ENCODE measurements around the gene ADD2. TPM values are rescaled to one million over a fixed set of nuclear protein-coding genes. Genes with fewer than 3 reads are reported as not detected.
"Not testable (repeated sequence)": the region's sequence is repeated elsewhere in the genome, so short reads cannot be mapped to it uniquely, and the experiment has no call there.

The ADD2 gene
- total RNA-seq, 1 donor from 2014 or later = 3.4 TPM

- H3K4me3 ChIP-seq = no peak overlapping the region
- no peak overlapping the region for H3K27ac ChIP-seq
- H3K4me1 ChIP-seq = no peaks in the 10 kb centered on the region
- no peak for DNase-seq (ENCODE audit: extremely low spot score in 2 of 2)
- H3K9me3 ChIP-seq = no peaks in the 10 kb centered on the region
- H3K27me3 ChIP-seq = no peaks in the 10 kb centered on the region
- H3K36me3 ChIP-seq = no peaks in the 10 kb centered on the region
- TF ChIP-seq POLR2A (IDR thresholded peaks at IDR 0.05) = no peak
- no peak for TF ChIP-seq CTCF (IDR thresholded peaks at IDR 0.05)
- TF ChIP-seq POLR2AphosphoS5 (IDR thresholded peaks at IDR 0.05; ENCODE audit: insufficient read depth in 1 of 2, low read depth in 1 of 2) = no peak
- intact Hi-C loops (cut with DNase I) = no loop called here
Measured at GRCh38 chr2:70799706-70800105, 31.7 kb upstream of the ADD2 start.

- intact Hi-C loops (cut with DNase I); H3K36me3 ChIP-seq; H3K27me3 ChIP-seq; H3K9me3 ChIP-seq; H3K27ac ChIP-seq; H3K4me1 ChIP-seq; H3K4me3 ChIP-seq; DNase-seq (ENCODE audit: extremely low spot score in 2 of 2): not testable (repeated sequence)
Measured at GRCh38 chr2:70797996-70798395, 30.0 kb upstream of the ADD2 start.

GRCh38 chr2:70797506-70797905 is 29.5 kb upstream of the ADD2 start:
- H3K9me3 ChIP-seq = no peaks in the 10 kb centered on the region

GRCh38 chr2:70796262-70796661 is 28.3 kb upstream of the ADD2 start:
- no peaks in the 10 kb centered on the region for H3K4me1 ChIP-seq
- H3K27ac ChIP-seq = no peak overlapping the region
- no peak overlapping the region for H3K4me3 ChIP-seq
- no peak for TF ChIP-seq CTCF (IDR thresholded peaks at IDR 0.05)
- no peak for TF ChIP-seq POLR2A (IDR thresholded peaks at IDR 0.05)
- TF ChIP-seq POLR2AphosphoS5 (IDR thresholded peaks at IDR 0.05; ENCODE audit: insufficient read depth in 1 of 2, low read depth in 1 of 2) = no peak
- H3K36me3 ChIP-seq = no peaks in the 10 kb centered on the region
- H3K27me3 ChIP-seq = no peaks in the 10 kb centered on the region
- intact Hi-C loops (cut with DNase I) = no loop called here
- H3K9me3 ChIP-seq = no peaks in the 10 kb centered on the region
- DNase-seq (ENCODE audit: extremely low spot score in 2 of 2) = no peak

More at GRCh38 chr2:70797506-70797905, 29.5 kb upstream of the ADD2 start:
- no peak for DNase-seq (ENCODE audit: extremely low spot score in 2 of 2)
- Histone ChIP-seq H3K27me3 (no peaks in the 10 kb centered on the region), H3K36me3 (no peaks in the 10 kb centered on the region), H3K4me1 (no peaks in the 10 kb centered on the region), H3K4me3 (no peak overlapping the region), H3K27ac (no peak overlapping the region)
- TF ChIP-seq POLR2AphosphoS5 (IDR thresholded peaks at IDR 0.05; ENCODE audit: insufficient read depth in 1 of 2, low read depth in 1 of 2) = no peak
- no peak for TF ChIP-seq POLR2A (IDR thresholded peaks at IDR 0.05)
- TF ChIP-seq CTCF (IDR thresholded peaks at IDR 0.05) = no peak
- intact Hi-C loops (cut with DNase I) = no loop called here

GRCh38 chr2:70795164-70795995 is 27.4 kb upstream of the ADD2 start:
- H3K4me1 ChIP-seq = peaks cover 4% of the 10 kb centered on the region
- H3K27me3 ChIP-seq = peaks cover 2% of the 10 kb centered on the region
- intact Hi-C loops (cut with DNase I) = no loop called here
- H3K4me3 ChIP-seq = no peak overlapping the region
- TF ChIP-seq POLR2AphosphoS5 (IDR thresholded peaks at IDR 0.05; ENCODE audit: insufficient read depth in 1 of 2, low read depth in 1 of 2) = no peak
- no peak for TF ChIP-seq CTCF (IDR thresholded peaks at IDR 0.05)
- no peak for TF ChIP-seq POLR2A (IDR thresholded peaks at IDR 0.05)
- DNase-seq (ENCODE audit: extremely low spot score in 2 of 2) = no peak
- no peaks in the 10 kb centered on the region for H3K9me3 ChIP-seq
- H3K36me3 ChIP-seq = no peaks in the 10 kb centered on the region
- H3K27ac ChIP-seq = no peak overlapping the region
